GM19035 (cell line): ENCODE measurements around the gene TSPYL4.

ENCODE experiments used
- ATAC-seq: cut with Tn5 transposase; IDR thresholded peaks from one replicate; pipeline ENCODE4 v1.9.1; 2021; ENCODE audit not compliant: unreplicated experiment

TSPYL4 gene

GRCh38 chr6:116271149-116271708 is 17.4 kb upstream of the TSPYL4 start:
- no peak for ATAC-seq

GRCh38 chr6:116268589-116269293 is 14.9 kb upstream of the TSPYL4 start:
- ATAC-seq: peak; percentile 71

- peak; percentile 26 for ATAC-seq
These were observed 14.1 kb upstream of the TSPYL4 start for GRCh38 chr6:116267836-116268588.

GRCh38 chr6:116266803-116267202 is 12.9 kb upstream of the TSPYL4 start:
- ATAC-seq: no peak

DNA sequence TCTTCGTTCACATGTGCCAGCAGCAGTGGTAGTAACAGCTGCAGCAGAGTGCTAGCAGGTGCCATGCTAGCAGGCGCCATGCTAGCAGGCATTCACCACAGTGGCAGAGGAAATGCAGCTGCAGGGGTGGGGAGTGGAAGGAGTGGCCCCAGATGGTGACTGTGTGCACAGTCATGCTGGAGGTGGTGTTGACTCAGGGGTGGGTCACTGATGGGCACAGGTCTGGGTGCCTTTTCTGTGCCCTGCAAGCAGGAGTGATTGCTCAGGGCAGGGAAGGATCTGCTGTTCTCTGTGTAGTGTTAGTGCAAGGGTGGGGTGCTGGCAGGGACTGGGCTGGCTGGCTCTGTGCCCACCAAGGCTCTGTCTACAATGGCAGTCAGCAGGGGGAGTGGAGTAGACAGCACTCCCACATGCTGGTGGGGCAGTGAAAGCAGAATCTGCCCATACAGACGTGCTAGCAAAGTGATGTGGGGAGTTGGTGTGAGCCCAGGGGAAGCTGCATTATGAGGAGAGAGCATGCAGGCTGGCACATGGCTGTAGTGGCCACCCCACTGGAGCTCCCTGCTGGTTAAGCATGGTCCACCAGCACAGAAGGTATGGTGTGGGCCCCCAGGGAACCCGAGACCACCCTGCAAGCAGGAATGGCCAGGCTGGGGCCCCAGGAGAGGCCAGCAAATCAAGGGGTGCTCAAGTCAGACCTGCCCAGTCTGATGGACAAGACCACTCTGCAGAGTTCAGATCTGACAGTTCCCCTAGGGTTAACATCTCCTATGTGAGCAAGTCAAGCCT is 11.4 kb upstream of the TSPYL4 start:
- ATAC-seq: no peak

GRCh38 chr6:116263353-116263752 is 9.5 kb upstream of the TSPYL4 start:
- ATAC-seq: no peak

- no peak for ATAC-seq
These were observed 4.6 kb upstream of the TSPYL4 start for GRCh38 chr6:116258520-116258919.

- ATAC-seq: no peak
These were observed 2.8 kb upstream of the TSPYL4 start for GRCh38 chr6:116256694-116257093.

DNA sequence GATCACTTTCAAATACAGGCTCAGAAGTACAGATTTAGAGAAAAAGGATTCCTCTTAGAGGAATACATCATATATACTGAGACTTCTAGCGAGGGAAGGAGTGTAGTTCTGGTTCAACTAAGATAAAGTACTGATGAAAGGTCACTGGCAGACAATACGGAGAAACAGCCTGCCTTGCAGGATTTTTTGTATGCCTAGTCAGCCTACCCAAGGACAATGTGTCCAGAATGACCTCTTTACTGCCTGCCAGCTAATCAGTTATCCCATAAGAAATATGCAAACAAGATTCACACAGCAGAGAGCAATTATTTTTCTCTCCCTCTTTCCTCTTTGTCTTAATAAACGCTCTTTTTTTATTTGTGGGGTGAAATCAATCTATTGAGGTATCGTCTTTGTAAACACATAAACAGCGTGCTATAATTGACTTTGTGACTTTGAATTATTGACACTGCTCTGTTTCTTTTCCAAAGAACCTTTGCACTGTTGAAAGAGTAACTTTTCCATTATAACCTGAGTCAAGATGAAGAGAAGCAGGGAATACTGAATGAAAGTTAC is 1.4 kb upstream of the TSPYL4 start:
- no peak for ATAC-seq

GRCh38 chr6:116254297-116255056 is 602 bp upstream of the TSPYL4 start:
- ATAC-seq: peak; percentile 31

DNA sequence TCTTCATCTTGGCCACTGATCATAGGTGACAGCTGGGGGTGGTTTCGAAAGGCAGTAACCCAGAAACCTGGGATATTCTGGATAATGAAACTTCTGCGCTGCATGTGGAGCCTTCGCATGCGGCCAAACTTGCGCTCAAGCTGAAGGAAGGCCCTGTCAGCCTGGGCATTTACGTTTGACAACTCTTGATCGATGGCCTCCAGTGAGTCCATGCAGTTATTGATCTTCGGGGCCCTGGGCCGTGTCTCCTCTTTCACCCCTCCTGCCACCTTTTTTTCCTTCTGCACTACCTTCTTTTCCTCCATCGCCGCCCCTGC is 729 bp downstream of the TSPYL4 start:
- no peak for ATAC-seq

- no peak for ATAC-seq
These were observed 2.1 kb downstream of the TSPYL4 start for GRCh38 chr6:116251568-116252384.

GRCh38 chr6:116248577-116248976 is 5.3 kb downstream of the TSPYL4 start:
- no peak for ATAC-seq

DNA sequence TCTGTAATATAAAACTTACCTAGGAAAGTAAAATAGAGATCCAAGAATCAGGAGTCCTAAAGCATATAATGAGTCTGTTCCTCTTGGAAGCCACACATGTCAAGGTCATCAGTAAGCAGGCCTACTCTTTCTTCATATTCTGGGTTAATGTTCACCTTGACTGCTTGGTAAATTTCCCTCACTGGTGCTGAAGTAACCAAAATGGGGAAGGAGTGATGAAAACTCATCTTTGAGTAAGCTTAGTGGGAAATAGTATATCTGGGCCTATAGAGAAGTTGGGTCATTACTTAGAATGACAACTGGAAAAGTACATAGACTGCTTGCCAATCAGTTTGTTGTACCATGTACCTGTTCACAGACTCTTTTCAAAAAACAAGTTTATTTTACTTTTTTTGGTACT is 6.6 kb downstream of the TSPYL4 start:
- no peak for ATAC-seq

GRCh38 chr6:116246089-116246488 is 7.8 kb downstream of the TSPYL4 start:
- no peak for ATAC-seq

DNA sequence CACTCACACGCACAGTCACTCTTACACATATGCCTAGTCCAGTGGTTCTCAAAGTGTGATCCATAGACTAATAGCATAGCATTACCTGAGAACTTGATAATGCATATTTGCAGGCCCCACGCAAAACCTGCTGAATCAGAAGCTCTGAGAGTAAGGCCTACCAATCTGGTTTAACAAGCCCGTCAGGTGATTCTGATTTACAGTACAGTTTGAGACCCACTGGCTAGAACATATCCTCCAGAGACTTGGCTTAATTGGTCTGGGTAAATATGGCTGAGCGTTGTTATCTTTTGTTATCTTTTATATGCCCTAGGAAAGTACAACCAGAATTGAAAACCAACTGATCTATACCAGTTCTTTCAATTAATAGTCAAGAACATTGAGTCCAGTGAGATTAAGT is 9.6 kb downstream of the TSPYL4 start:
- ATAC-seq: no peak

DNA sequence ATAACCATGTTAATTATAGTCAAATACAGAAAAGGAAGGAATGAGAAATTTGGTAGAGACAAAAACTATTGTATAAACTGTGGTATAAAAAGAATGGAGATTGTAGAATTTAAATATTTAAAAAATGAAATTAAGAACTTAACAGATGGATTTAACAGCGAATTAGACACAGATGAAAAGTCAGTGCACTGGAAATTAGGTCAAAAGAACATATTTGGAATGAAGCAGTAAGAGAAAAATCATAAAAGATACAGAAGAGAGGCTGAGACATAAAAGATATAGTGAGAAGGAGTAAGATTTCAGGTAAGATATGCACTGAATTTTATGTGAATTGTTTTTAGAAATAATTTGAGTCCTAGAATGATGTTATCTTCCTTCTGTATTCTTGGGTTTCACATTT is 14.0 kb downstream of the TSPYL4 start:
- ATAC-seq: no peak

DNA sequence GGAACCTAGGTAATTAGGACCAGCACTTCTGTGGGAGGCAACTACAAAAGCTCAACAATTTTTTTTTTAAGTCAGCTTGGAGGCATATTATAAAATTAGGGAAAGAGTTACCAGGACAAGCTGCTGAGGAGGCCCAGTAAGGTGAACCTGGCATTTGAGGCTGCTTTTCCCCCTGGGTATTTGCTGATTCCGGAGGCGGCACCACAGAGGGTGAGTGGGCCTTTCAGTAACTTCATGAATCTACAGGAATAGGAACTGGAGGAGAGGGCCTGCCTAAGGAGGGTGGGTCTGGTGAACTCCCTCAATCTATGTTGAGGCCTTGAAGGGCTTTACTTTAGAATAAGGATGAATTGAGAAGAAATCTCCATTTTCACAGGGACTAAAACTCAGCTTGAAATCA is 14.6 kb downstream of the TSPYL4 start:
- ATAC-seq: no peak

DNA sequence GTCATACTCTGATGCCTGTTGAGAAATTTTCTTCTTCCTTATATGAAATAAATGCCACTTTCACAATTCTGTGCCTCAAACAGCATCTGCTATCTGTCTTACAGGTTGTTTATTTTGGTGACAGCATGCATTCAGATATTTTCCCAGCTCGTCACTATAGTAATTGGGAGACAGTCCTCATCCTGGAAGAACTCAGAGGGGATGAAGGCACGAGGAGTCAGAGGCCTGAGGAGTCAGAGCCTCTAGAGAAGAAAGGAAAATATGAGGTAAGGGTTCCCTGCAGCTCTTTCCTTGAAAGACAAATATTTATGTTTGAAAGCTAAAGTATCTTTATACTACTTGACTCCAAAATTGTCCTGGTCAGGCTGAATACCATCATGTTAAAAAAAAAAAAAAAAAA is 15.8 kb downstream of the TSPYL4 start:
- no peak for ATAC-seq

DNA sequence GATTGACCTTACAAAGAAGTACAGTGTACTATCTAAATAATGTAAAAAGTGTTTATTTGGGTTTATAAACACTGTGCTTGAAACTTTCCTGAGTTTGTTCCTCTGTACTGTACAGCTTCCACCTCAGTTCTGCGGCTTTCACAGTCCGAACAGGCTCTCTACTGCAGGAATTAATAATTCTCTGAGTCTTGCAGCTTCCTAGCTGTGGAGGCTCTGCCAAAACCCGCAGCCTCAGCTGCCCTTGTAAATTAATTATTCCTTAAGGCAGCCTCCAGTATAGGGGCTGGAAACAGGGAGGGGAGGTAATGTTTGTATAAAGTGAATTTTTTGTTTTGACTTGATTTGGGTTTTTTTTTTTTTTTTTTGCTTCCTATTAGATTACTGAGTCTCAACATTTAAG is 19.2 kb downstream of the TSPYL4 start:
- no peak for ATAC-seq
